ENCODE measurements around the gene IGSF9B.
A peak's percentile ranks its signal among the peaks of the same experiment; 100 is the strongest.

The IGSF9B gene

GRCh38 chr11:133934599-133935550, 21.9 kb downstream of the IGSF9B start:
- DNase-seq, result no peak

- DNase-seq, result no peak
Observed at GRCh38 chr11:133934096-133934495, 22.7 kb downstream of the IGSF9B start.

GRCh38 chr11:133931449-133932060, 25.2 kb downstream of the IGSF9B start:
- DNase-seq, result no peak

- DNase-seq, result no peak
Observed at GRCh38 chr11:133930767-133931448, 25.9 kb downstream of the IGSF9B start.

- DNase-seq, result no peak
Observed at GRCh38 chr11:133930053-133930766, 26.6 kb downstream of the IGSF9B start.

GRCh38 chr11:133929401-133930052, 27.2 kb downstream of the IGSF9B start:
- no peak for DNase-seq

- DNase-seq, result peak; percentile 64 to 74
Observed at GRCh38 chr11:133928628-133929059, 28.1 kb downstream of the IGSF9B start.

- DNase-seq, result peak; percentile 73 to 77
Observed at GRCh38 chr11:133927690-133928627, 28.8 kb downstream of the IGSF9B start.

GRCh38 chr11:133926466-133927246, 30.1 kb downstream of the IGSF9B start:
- DNase-seq, result no peak

- no peak for DNase-seq
Observed at GRCh38 chr11:133925756-133926155, 31.0 kb downstream of the IGSF9B start.

GRCh38 chr11:133924661-133925060, 32.1 kb downstream of the IGSF9B start:
- DNase-seq, result no peak

GRCh38 chr11:133922078-133922870, 34.5 kb downstream of the IGSF9B start:
- no peak for DNase-seq

GRCh38 chr11:133921513-133921912, 35.3 kb downstream of the IGSF9B start:
- no peak for DNase-seq

- DNase-seq, result no peak
Observed at GRCh38 chr11:133921026-133921425, 35.7 kb downstream of the IGSF9B start.

GRCh38 chr11:133920109-133920990, 36.4 kb downstream of the IGSF9B start:
- no peak for DNase-seq

GRCh38 chr11:133919330-133920108, 37.2 kb downstream of the IGSF9B start:
- no peak for DNase-seq

- DNase-seq, result no peak
Observed at GRCh38 chr11:133918608-133919260, 38.0 kb downstream of the IGSF9B start.
